ENCODE results near the gene ANKRD27. TPM values are rescaled to one million over a fixed set of nuclear protein-coding genes. Genes with fewer than 3 reads are reported as not detected.

The ANKRD27 gene
- polyA plus RNA-seq, 1 experiment = 25.7 TPM

GRCh38 chr19:32626969-32627368, 48.0 kb downstream of the ANKRD27 start:
- H3K4me3 ChIP-seq (ENCODE audit: low read depth, low read length) = no peak overlapping the region
- no peak for DNase-seq (ENCODE audit: low read depth)
- TF ChIP-seq CTCF (IDR thresholded peaks at IDR 0.05; ENCODE audit: insufficient read depth, low read depth, low read length) = no peak
- ChIA-PET POLR2A (no interaction called here), CTCF (no interaction called here)
- peaks cover 33% of the 10 kb centered on the region for H3K36me3 ChIP-seq (ENCODE audit: control insufficient read depth, insufficient read depth, low read length)
- no peaks in the 10 kb centered on the region for H3K27me3 ChIP-seq (ENCODE audit: control insufficient read depth, insufficient read depth, low read length)

GRCh38 chr19:32624410-32624809, 50.6 kb downstream of the ANKRD27 start:
- DNase-seq (ENCODE audit: low read depth) = no peak
- Histone ChIP-seq H3K27me3 (ENCODE audit: control insufficient read depth, insufficient read depth, low read length) (no peaks in the 10 kb centered on the region), H3K36me3 (ENCODE audit: control insufficient read depth, insufficient read depth, low read length) (peaks cover 28% of the 10 kb centered on the region), H3K4me3 (ENCODE audit: low read depth, low read length) (no peak overlapping the region)
- no peak for TF ChIP-seq CTCF (IDR thresholded peaks at IDR 0.05; ENCODE audit: insufficient read depth, low read depth, low read length)
- POLR2A ChIA-PET = no interaction called here
- CTCF ChIA-PET = no interaction called here

GRCh38 chr19:32622002-32622401, 53.0 kb downstream of the ANKRD27 start:
- no peak for TF ChIP-seq CTCF (IDR thresholded peaks at IDR 0.05; ENCODE audit: insufficient read depth, low read depth, low read length)
- Histone ChIP-seq H3K36me3 (ENCODE audit: control insufficient read depth, insufficient read depth, low read length) (peaks cover 31% of the 10 kb centered on the region), H3K4me3 (ENCODE audit: low read depth, low read length) (no peak overlapping the region), H3K27me3 (ENCODE audit: control insufficient read depth, insufficient read depth, low read length) (no peaks in the 10 kb centered on the region)
- DNase-seq (ENCODE audit: low read depth) = no peak
- POLR2A ChIA-PET = no interaction called here
- CTCF ChIA-PET = no interaction called here

GRCh38 chr19:32619051-32619685, 55.8 kb downstream of the ANKRD27 start:
- TF ChIP-seq CTCF (IDR thresholded peaks at IDR 0.05; ENCODE audit: insufficient read depth, low read depth, low read length) = no peak
- H3K27me3 ChIP-seq (ENCODE audit: control insufficient read depth, insufficient read depth, low read length) = no peaks in the 10 kb centered on the region
- ChIA-PET CTCF (interaction anchor here (0.6 to 1.1 kb wide), 2 partner anchors 19 to 62 kb away, joined by 3 to 5 read pairs; no protein-coding TSS in a partner anchor), POLR2A (no interaction called here)
- peaks cover 35% of the 10 kb centered on the region for H3K36me3 ChIP-seq (ENCODE audit: control insufficient read depth, insufficient read depth, low read length)
- DNase-seq (ENCODE audit: low read depth) = no peak
- H3K4me3 ChIP-seq (ENCODE audit: low read depth, low read length) = no peak overlapping the region

- CTCF ChIA-PET = interaction anchor here (2.1 kb wide), 1 partner anchor 16 kb away, joined by 7 read pairs; no protein-coding TSS in a partner anchor
- no peak for DNase-seq (ENCODE audit: low read depth)
- no peak for TF ChIP-seq CTCF (IDR thresholded peaks at IDR 0.05; ENCODE audit: insufficient read depth, low read depth, low read length)
- Histone ChIP-seq H3K4me3 (ENCODE audit: low read depth, low read length) (no peak overlapping the region), H3K36me3 (ENCODE audit: control insufficient read depth, insufficient read depth, low read length) (peaks cover 35% of the 10 kb centered on the region), H3K27me3 (ENCODE audit: control insufficient read depth, insufficient read depth, low read length) (no peaks in the 10 kb centered on the region)
- POLR2A ChIA-PET = no interaction called here
Measured at GRCh38 chr19:32615569-32615968, 59.4 kb downstream of the ANKRD27 start.
